HK-2 (cell line): ENCODE results near the gene HAUS8.
"Not testable (repeated sequence)": the region's sequence is repeated elsewhere in the genome, so short reads cannot be mapped to it uniquely, and the experiment has no call there.

Experiments
- DNase-seq: peaks from one replicate; pipeline ENCODE4 v3.0.0-alpha.2; 2018; ENCODE audit not compliant: unreplicated experiment

HAUS8 gene, protein sequence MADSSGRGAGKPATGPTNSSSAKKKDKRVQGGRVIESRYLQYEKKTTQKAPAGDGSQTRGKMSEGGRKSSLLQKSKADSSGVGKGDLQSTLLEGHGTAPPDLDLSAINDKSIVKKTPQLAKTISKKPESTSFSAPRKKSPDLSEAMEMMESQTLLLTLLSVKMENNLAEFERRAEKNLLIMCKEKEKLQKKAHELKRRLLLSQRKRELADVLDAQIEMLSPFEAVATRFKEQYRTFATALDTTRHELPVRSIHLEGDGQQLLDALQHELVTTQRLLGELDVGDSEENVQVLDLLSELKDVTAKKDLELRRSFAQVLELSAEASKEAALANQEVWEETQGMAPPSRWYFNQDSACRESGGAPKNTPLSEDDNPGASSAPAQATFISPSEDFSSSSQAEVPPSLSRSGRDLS

DNA sequence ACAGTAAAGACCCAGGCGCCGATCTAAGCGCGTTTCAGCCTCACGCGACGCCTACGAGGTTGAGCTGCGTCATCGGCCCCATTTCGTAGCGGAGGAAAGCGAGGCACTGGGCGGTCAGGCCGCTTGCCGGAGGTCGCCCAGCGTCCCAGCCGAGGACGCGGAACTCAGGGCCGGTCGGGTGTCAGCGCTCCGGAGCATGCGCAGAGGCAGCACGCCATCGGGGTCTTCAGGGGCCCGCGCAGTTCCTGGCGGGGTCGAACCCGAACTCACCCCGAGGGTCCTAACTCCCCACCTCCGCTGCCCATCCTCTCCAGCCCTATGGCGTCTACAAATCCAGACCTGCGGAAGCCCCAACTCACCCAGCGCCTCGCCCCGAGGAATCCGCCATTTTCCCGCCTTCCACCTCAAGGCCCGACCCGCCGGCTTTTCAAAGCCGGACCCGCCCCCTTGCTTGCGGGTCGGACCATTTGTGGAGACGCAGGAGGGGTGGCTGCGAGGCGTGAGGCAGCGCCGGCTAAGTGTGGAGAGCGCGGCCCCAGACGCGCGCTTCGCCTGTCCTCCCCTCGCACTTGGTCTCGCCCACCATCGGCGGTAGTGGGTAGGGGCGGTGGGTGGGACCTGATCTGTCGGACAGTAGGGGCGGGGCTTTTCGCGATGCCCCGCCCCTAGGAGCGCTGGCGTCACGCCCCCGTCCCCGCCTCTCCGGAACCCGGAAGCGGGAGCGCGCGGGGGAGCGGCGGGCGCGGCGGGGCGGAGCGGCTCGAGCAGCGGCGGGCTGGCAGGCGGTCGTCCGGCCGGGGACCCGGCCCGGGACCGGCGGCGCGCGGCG is at the start of gene HAUS8, which contains the start of gene MYO9B:
Gene HAUS8, minus strand, starts transcription at position 418 of the 829 bp plus-strand sequence. Its CDS starts 30 bp downstream, at position 388.
Gene MYO9B, plus strand, starts transcription at position 743 of the 829 bp plus-strand sequence. CDS start 25,941 bp downstream, outside the sequence.
- DNase-seq = peak; percentile 99

DNA sequence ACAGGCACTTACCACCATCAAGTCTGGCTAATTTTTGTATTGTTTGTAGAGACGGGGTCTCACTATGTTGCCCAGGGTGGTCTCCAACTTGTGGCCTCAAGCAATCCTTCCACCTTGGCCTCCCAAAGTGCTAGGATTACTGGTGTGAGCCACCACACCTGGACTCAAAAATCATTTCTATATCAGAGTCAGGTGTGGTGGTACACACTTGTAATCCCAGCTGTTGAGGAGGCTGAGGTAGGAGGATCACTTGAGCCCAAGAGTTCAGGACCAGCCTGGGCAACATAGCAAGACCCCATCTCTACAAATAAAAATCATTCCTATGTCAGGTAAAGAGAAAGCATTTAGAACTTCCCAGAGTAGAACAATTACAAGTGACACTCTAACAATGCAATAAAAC is 48.8 kb upstream of the HAUS8 start:
- DNase-seq = no peak

DNA sequence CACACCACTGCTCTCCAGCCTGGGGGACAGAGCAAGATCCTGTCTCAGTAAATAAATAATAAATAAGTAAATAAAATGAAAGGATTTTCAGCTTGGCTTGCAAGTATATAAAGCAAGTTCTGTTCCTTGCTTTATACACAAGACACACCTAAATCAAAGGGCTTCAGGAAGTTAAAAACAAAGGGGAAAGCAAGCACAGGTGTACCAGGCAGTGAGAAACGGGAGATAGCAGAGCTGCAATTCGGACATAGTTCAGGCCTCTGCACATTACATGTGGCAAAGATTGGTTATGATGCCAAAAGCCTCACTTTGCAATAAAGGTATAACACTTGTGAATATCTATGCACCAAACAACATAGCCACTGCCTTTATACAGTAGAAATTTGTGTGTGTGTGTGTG is 47.8 kb upstream of the HAUS8 start:
- DNase-seq = no peak

DNA sequence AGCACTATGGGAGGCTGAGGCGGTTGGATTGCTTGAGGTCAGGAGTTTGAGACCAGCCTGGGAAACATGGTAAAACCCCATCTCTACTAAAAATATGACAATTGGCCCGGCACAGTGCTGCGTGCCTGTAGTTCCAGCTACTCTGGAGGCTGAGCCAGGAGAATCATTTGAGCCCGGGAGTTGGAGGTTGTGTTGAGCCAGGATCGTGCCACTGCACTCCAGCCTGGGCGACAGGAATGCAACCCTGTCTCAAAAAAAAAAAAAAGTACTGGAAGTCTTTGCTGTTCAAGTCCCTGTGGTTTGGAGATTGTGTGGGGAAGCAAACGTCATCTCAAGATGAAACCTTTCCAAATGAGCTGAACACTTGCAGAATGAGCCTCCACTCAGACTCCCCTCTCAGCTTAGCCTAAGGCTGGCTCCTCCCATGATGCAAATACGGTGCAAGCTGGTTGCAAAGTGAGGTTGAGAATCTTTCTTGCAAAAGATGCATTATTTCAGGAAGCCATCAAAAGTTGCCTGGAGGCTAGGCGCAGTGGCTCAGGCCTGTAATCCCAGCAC is 46.6 kb upstream of the HAUS8 start:
- DNase-seq = no peak

DNA sequence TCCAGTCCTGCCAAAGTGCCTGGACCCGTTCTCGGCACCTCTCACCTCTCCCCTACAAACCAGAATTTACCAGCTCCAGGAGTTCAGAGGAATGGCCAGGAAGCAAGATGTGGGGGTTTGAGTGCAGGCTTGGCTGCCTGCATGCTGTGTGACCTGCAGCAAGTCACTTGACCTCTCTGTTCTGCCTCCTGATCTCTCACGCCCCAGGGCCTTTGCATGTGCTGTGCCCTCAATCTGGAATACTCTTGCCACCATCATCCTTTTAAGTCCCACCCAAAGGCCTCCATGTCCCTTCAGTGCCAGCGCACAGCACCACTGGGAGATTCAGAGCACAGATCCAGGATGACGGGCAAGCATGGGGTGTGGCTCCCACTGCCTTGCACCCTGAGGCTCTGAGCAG is 43.7 kb upstream of the HAUS8 start:
- no peak for DNase-seq

DNA sequence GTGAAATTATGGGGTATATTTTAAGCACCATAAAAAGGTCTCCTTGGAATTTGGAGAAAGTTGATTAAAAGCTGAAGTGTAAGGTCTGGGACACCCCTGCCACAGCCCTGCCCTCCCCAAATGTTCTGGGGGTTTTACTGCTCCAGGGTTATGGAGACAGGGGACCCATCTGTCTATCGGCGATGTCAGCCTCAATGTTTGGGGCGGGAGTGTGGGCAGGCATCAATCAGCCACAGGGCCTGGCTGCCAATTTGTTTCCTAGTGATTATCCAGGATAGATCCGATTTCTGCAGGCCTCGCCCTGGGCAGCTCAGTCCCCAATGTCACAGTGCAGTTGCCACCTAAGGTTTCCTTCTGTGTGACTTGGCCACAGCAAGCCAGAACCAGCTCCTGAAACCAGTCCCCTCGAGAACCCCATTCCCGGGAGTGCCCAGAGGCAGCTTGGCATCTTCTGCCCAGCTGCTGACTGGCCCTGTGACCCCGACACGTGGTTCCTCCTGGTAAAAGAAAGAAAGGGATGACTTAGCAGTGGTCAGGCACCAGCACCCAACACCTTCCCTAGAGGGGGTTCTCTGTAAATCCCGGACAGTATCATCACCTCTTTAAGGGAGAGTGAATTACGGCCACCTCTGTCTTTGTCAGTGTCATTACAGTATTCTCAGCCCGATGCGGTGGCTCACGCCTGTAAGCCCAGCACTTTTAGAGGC is 41.9 kb upstream of the HAUS8 start:
- no peak for DNase-seq

DNA sequence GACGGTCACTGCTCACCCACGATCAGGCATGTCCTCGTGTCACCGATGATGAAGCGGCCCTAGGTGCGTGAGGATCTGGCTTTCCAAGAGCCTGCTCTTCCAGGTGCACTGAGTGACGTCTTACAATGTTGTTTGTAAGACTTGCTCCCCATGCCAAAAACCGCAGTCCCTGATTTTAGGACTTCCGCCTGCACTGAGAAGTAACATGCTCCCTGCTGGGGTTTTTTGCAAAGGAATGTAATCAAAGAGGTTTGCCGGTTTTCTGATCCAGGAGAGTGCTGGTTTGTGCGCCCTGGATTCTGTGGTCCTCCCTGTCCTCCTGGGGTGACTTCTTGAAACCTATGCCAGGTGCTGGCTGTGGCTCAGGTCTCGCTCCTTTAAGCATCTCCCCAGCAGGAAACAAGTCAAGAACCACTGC is 39.2 kb upstream of the HAUS8 start:
- no peak for DNase-seq

DNA sequence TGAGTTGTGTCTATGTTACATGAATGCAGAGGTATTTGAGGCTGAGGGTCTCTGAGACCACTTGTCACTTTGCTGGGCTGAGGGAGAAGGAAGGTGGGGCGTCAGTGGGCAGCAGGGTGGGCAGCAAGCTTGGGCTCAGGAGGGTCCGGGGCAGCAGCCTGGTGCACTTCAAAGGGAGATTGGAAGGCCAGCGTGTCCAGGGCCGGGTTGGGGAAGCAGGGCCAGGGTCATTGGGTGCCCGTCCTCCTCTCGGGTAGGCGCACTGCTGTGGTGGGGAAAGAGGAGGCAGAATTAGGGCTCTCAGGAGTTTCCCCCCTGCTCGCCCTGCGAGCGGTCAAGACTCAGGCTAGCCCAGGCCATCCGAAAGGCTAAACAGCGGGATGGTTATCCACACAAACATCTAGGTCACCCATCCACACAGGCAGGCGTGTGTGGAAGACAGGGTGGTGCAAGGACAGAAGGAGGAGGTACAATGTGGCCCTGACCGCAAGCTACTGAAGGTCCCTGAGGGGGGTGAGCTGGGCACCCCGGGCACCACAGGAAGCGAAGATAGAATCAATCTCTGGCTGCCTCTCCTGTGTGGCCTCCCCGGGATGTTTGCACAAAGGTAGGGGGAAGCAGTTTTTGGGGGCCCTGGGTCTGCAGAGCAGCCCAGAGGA is 38.0 kb upstream of the HAUS8 start:
- DNase-seq = no peak

DNA sequence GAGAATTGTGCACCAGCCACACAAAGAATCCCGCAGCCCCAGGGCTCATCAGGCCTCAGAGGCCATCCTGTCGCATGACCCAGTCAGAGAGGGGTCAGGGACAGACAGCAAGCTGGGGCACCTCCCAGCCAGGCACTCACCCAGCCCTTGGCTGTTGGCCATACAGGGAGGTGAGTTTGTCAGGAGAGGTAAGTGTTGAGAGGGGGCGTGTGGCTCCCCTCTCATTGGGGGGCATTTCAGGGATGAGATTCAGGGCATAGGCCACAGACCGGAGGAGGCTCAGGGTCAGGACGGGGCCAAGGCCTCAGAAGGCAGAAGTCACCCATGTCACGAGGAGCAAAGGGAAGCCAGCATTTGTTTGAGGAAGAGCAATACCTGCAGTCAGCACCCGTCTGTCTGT is 37.4 kb upstream of the HAUS8 start:
- DNase-seq = no peak

DNA sequence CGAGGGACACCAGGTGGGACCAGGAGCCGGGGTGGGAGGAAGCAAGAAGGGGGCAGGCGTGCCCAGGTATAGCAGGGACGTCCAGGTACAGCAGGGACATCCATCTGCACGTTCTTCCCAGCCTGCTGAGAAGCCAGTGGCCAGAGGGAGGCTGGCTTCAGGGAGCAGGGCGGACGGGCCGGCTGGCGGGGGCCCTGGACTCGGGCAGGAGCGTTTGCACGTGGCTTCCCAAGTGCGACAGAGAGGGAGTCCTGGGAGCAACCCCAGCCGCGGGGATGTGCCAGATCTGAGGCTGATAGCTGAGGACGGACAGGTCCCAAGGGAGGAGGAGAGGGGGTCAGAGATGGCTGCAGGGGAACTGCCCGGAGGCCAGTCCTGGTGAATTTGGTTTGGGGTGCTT is 37.0 kb upstream of the HAUS8 start:
- no peak for DNase-seq

DNA sequence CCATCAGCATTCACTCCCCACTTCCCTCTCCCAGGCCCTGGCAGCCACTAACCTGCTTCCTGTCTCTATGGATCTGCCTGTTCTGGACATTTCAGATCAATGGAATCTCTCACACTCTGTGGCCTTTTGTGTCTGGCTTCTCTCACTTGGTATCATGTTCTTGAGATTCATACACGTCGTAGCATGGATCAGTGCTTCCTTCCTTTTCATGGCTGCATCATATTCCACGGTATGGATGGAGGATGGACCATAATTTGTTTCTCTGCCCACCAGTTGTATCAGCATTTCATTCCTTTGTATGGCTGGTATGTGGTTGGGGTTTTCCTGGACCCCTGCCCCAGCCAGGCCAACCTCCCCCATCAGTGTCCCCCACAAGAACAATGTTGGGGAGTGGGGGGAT is 36.5 kb upstream of the HAUS8 start:
- DNase-seq = no peak

DNA sequence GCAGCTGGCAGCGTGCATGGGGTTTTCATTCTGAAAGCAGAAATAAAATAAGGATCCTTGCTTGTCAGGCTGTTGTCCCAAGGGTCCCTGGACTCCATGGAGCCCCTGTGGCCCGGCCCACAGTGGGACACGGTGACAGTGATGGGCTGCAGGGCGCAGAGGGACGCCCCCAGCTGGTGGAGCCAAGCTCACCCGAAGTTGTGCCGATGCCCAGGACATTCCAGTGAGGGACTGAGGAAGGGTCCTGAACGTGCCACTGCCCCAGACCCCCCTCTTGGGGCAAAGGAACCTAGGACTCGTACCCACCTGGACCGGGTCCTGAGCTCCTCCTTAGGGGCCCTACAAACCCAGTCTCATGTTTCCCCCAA is 35.3 kb upstream of the HAUS8 start:
- no peak for DNase-seq

DNA sequence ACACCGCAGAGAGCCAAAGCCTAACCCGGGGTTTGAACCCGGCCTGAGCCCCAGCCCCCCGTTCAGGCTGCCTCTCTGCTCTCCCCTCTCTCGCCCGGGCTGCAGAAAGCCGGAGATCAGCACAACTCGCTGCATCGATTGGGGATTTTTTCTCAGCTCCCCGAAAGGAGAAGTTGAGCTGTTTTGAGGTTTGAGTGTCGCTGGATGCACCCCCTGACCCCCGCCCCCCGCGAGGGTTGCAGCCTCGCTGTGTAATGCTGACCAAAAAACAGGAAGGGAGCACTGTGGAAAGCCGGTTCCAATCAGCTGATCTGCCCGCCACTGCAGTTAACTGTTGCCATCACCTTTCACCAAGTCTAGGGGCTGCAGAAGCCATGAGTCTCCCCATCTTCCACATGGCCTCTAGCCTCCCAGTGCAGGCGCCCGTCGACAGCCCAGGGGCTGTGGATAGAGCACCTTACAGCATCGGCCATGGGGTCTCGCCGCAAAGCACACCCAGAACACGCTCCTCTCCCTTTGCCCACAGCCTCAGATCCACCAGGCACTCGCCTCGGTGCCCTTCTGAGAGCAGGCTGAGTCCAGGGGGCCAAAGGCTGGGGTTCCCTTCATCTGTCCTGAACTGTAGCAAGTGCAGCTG is 34.8 kb upstream of the HAUS8 start:
- DNase-seq = no peak

DNA sequence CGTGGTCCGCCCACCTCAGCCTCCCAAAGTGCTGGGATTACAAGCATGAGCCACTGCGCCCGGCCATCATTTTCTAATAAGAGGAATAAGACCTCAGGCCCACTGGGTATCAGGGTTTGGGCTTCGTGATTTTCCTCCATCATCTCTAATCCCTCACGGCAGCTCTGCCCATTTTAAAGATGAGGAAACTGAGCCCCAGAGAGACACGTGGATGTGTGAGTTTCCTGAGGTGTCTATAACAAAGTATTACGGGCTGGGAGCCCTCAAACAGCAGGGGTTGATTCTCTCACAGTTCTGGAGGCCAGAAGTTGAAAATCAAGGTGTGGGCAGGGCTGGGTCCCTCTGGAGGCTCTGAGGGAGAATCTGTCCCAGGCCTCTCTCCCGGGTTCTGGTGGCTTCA is 34.0 kb upstream of the HAUS8 start:
- no peak for DNase-seq

DNA sequence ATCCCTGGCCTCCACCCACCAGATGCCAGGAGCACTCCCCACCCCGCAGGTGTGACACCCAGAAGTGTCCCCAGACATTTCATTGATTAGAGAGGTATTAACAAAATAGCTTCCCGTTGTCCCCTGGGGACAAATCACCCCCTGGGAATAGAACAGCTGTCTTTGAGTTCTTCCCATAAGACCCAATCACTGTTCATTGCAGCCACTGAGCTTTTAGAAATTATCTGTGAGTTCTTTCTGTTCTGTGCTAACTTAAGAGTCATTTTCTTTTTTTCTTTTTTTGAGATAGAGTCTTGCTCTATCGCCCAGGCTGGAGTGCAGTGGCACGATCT is 33.2 kb upstream of the HAUS8 start:
- no peak for DNase-seq

DNA sequence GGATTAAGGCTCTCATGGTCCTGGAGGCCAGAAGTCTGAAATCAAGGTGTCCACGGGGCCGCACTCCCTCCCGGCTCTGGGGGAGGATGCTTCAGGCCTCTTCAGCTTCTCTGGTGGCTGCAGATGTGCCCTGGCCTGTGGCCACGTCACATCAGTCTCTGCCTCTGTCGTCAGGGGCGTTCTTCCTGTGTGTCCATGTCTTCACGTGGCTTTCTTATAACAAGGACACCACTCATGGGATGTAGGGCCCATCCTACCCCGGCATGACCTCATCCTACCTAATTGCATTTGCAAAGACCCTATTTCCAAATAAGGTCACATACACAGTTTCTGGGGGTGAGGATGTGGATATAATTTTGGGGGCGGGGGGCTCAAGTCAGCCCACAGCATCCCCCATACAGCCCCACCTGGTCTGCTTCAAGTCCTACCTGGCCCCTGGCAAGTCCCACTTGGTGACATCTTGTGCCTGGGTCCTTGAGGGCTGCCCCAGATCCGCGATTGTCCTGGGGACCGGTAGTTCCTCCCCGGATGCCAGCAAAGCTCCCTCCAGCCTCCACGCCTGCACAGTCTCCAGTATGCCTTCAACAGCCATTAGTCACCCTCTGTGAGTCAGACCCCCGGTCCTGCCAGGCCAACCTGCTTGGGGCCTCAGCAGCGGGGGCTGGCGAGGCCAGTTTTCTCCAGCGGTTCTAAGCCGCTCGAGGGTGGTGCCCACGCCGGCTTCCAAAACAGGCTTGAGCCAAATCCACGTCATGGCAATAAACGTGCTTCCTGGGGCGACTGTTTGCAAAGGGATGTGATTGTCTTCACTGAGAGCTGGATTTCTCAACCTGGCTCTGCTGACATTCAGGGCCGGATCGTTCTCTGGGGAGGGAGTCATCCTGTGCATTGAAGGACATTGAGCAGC is 32.5 kb upstream of the HAUS8 start:
- DNase-seq = peak; percentile 91

DNA sequence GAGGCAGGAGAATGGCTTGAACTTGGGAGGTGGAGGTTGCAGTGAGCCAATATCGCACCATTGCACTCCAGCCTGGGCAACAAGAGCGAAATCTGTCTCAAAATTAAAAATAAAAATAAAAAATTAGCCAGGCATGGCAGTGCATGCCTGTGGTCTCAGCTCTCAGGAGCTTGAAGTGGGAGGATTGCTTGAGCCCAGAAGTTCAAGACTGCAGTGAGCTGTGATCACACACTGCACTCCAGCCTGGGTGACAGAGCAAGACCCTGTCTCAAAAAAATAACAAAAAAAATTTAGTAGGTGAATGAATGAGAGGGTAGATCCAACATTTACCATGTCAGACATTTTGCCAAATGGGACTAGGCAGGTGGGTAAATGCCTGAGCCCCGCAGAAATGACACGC is 31.7 kb upstream of the HAUS8 start:
- not testable (repeated sequence) for DNase-seq

DNA sequence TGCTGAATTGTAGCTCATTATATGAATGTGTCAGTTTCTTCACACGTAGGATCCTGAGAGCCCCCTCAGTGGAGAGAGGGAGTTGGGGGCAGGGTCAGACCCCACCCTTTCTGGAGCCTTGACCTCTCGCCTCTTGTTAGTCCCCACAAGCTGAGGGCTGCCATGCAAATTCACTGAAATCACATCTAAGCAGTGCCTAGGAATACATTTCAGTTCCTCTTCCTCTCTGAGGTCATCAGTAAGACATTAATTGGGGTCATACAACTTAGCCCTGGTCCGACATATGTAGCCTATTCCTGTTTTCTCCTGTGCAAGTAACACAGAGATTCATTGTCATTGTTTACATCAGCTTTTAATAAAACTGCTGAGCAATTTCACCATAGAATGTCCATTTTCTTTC is 30.3 kb upstream of the HAUS8 start:
- no peak for DNase-seq

DNA sequence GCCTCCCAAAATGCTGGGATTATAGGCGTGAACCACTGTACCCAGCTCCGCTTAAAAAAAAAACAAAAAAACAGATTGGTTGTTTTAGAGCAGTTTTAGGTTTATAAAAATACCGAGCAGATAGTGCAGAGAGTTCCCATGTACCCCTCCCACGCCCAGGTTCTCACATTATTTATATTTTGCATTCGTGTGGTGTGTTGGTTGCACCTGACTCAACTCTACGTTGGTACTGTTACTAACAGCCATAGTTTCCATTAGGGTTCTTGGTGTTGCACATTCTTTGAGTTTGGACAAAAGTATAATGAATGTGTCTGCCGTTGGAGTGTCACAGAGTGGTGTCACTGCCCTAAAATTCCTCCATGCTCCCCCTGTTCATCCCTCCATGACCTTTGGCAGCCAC is 29.4 kb upstream of the HAUS8 start:
- DNase-seq = no peak

DNA sequence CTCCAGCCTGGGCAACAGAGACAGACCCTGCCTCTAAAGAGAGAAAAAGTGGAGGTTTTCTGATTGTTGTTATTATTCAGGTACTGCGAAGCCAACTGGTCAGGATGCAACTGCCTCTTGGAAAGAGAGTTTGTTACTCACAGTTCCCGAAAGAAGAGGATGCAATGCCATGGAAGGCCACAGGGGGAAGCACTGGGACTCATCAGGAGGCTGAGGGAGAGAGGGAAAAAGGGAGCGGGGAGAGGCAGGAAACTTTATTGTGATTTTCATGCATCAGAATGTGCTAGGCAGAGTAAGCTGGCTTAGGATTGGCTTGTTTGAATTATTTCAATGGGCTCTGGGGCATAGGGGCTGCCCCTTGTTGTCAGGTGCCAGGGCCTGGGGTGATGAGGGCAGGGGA is 27.9 kb upstream of the HAUS8 start:
- peak; percentile 32 for DNase-seq
